ENCODE data around the gene RNF183. TPM values are rescaled to one million over a fixed set of nuclear protein-coding genes. Genes with fewer than 3 reads are reported as not detected.

RNF183 gene
- total RNA-seq, 2 donors from 2014 or later = not detected

DNA sequence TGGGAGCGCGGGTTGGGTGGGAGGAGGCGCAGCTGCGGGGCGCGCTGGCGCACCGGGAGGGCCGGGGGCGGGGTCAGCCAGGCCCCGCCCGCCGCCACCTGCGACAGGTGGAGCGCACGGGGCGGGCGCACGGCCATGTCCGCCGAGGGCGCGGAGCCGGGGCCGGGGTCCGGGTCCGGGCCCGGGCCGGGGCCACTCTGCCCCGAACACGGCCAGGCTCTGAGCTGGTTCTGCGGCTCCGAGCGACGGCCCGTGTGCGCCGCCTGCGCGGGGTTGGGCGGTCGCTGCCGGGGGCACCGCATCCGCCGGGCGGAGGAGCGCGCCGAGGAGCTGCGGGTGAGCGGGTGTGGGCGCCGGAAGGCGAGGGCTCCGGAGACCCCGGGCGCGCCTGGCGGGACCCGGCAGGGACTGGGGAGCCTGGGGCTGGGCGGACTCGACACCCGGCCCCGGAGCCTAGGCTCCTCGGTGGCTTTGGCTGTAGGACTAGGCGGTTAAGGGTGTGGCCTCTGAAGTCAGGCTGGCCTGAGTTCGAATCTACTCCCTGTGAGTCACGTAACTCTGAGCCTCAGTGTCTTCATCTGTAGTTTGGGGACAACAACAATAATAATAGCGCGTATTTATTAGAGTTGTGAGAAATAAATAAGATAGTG is 46.4 kb upstream of the RNF183 start, which contains the start of gene BSPRY:
Gene BSPRY (plus strand): TSS at position 97 of the 650 bp plus-strand sequence. CDS start 39 bp downstream, at position 136.
- Histone ChIP-seq H3K27me3 (no peaks in the 10 kb centered on the region), H3K4me3 (peak within 1 kb of the TSS; percentile 60 to 74), H3K4me1 (peaks cover 15% of the 10 kb centered on the region), H3K9me3 (no peaks in the 10 kb centered on the region), H3K27ac (peak within 1 kb of the TSS; percentile 69 to 86 (median 76)), H3K36me3 (replicated peaks in 1 of 2; ENCODE audit: insufficient read depth in 1 of 2, low read depth in 2 of 2) (no peaks in the 10 kb centered on the region)
- WGBS, 2 donors = 0% methylated on average over 5 to 64 of the region's 71 CpGs
- TF ChIP-seq, protein P1, sequence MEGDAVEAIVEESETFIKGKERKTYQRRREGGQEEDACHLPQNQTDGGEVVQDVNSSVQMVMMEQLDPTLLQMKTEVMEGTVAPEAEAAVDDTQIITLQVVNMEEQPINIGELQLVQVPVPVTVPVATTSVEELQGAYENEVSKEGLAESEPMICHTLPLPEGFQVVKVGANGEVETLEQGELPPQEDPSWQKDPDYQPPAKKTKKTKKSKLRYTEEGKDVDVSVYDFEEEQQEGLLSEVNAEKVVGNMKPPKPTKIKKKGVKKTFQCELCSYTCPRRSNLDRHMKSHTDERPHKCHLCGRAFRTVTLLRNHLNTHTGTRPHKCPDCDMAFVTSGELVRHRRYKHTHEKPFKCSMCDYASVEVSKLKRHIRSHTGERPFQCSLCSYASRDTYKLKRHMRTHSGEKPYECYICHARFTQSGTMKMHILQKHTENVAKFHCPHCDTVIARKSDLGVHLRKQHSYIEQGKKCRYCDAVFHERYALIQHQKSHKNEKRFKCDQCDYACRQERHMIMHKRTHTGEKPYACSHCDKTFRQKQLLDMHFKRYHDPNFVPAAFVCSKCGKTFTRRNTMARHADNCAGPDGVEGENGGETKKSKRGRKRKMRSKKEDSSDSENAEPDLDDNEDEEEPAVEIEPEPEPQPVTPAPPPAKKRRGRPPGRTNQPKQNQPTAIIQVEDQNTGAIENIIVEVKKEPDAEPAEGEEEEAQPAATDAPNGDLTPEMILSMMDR (IDR thresholded peaks at IDR 0.05) = no peak
- no peak for TF ChIP-seq POLR2A (IDR thresholded peaks at IDR 0.05)
- ATAC-seq (peak; percentile 91), DNase-seq (peak; percentile 67 to 83 (median 68))
- intact Hi-C loops (cut with DNase I) = no loop called here

DNA sequence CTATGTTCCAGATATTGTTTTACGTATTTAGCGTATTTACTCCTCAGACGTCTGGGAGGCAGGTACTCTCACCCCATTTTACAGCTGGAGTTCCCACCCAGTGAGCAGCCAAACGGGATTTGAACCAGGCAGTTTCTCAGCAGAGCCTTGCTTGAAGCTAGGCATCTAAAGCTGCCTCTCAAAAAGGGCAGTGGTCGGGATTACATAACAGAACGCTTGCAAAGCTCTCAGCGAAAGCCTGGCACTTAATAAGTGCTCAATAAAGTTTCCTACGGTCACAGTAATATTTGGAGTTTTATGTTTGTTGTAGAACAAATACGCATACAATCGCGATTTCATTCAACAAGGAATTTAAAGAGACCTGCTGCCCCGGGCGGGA is 45.9 kb upstream of the RNF183 start:
- Histone ChIP-seq H3K27ac (peak overlapping the region; percentile 28 to 86 (median 76)), H3K36me3 (replicated peaks in 1 of 2; ENCODE audit: insufficient read depth in 1 of 2, low read depth in 2 of 2) (no peaks in the 10 kb centered on the region), H3K4me1 (peaks cover 17% of the 10 kb centered on the region), H3K9me3 (no peaks in the 10 kb centered on the region), H3K4me3 (no peak overlapping the region), H3K27me3 (no peaks in the 10 kb centered on the region)
- no peak for DNase-seq
- ATAC-seq = peak; percentile 8
- TF ChIP-seq, protein P1 (IDR thresholded peaks at IDR 0.05) = no peak
- TF ChIP-seq POLR2A (IDR thresholded peaks at IDR 0.05) = no peak
- 9 to 23% methylated on average over 7 to 13 of the region's 13 CpGs for WGBS, 2 donors
- intact Hi-C loops (cut with DNase I) = no loop called here

DNA sequence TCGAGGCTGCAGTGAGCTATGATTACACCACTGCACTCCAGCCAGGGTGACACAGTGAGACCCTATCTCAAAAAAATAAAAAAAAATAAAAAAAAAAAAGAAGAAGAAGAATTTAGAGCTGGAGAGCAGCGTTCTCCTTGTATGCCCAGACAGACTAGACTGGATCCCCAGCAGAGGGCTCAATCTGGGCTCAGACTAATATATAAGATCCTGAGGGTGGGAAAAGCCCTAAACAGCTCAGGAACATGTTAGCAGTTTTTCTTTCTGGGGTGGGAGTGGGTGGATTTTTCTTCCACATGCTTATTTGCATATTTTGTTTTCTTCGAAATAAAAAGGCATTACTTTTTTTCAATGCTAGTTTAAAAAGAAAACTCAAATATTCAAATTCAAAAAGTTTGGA is 45.3 kb upstream of the RNF183 start:
- H3K4me3 ChIP-seq = no peak overlapping the region
- no peaks in the 10 kb centered on the region for H3K9me3 ChIP-seq
- H3K36me3 ChIP-seq (replicated peaks in 1 of 2; ENCODE audit: insufficient read depth in 1 of 2, low read depth in 2 of 2) = no peaks in the 10 kb centered on the region
- H3K27ac ChIP-seq = no peak overlapping the region
- H3K4me1 ChIP-seq = peaks cover 23% of the 10 kb centered on the region
- no peak for TF ChIP-seq POLR2A (IDR thresholded peaks at IDR 0.05)
- TF ChIP-seq, protein P1 (IDR thresholded peaks at IDR 0.05) = no peak
- DNase-seq (no peak), ATAC-seq (no peak)
- H3K27me3 ChIP-seq = no peaks in the 10 kb centered on the region
- 81 to 84% methylated on average over 3 of the region's 3 CpGs for WGBS, 2 donors
- intact Hi-C loops (cut with DNase I) = no loop called here

DNA sequence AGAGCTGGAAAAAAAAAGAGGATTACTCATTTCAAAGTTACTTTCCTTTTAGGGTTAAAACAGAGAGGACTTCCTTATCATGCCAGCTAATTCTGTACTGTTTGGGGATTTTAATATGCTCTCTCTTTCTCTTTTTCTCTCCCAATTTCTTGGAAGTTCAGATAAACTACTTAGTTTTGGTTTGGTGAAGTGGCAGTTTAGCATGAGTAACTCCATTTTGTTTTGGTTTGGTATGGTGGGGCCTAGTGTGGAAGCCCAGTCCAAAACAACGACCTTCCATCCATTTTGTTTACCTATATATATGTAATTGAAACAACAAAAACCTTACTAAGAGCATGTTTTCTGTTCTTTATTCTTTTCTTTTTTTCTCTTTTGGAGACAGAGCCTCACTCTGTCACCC is 42.5 kb upstream of the RNF183 start:
- no peaks in the 10 kb centered on the region for H3K9me3 ChIP-seq
- no peaks in the 10 kb centered on the region for H3K27me3 ChIP-seq
- H3K4me1 ChIP-seq = peaks cover 22% of the 10 kb centered on the region
- ATAC-seq = no peak
- H3K27ac ChIP-seq = no peak overlapping the region
- no peak overlapping the region for H3K4me3 ChIP-seq
- H3K36me3 ChIP-seq (replicated peaks in 1 of 2; ENCODE audit: insufficient read depth in 1 of 2, low read depth in 2 of 2) = no peaks in the 10 kb centered on the region
- no peak for DNase-seq
- 3 to 35% methylated on average over 1 of the region's 1 CpG for WGBS, 2 donors
- intact Hi-C loops (cut with DNase I) = no loop called here
- TF ChIP-seq, protein P1 (IDR thresholded peaks at IDR 0.05) = no peak
- TF ChIP-seq POLR2A (IDR thresholded peaks at IDR 0.05) = no peak

DNA sequence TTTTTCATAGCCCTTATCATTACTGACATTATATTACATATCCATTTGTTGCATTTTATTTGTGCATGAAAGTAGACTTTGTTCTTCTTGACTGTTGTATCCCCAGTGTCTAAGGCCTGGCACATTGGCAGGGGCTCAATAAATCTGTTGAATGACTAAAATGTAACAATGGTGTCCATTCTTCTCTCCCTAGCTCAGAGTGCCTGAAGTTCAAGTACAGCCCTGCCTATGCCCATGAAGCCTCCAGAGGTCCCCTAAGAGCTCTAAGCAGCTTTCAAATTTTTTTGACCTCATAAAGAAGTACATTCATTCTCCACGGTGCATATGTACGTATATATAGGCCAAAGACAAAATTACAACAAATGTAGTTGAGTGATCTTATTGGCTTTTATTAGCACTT is 42.0 kb upstream of the RNF183 start:
- no peaks in the 10 kb centered on the region for H3K27me3 ChIP-seq
- DNase-seq = no peak
- no peak for ATAC-seq
- no peak overlapping the region for H3K4me3 ChIP-seq
- H3K36me3 ChIP-seq (replicated peaks in 1 of 2; ENCODE audit: insufficient read depth in 1 of 2, low read depth in 2 of 2) = no peaks in the 10 kb centered on the region
- H3K4me1 ChIP-seq = peaks cover 19% of the 10 kb centered on the region
- TF ChIP-seq POLR2A (IDR thresholded peaks at IDR 0.05) = no peak
- TF ChIP-seq, protein P1 (IDR thresholded peaks at IDR 0.05) = no peak
- H3K27ac ChIP-seq = no peak overlapping the region
- H3K9me3 ChIP-seq = no peaks in the 10 kb centered on the region
- 67 to 84% methylated on average over 2 of the region's 2 CpGs for WGBS, 2 donors
- intact Hi-C loops (cut with DNase I) = no loop called here

Measured in body of pancreas (tissue), 4 donors.